ENCODE data around the gene PIGB.
"Not testable (repeated sequence)": the region's sequence is repeated elsewhere in the genome, so short reads cannot be mapped to it uniquely, and the experiment has no call there.

PIGB gene

GRCh38 chr15:55383687-55384086, 64.7 kb downstream of the PIGB start:
- no peak for DNase-seq

- no peak for DNase-seq
Measured at GRCh38 chr15:55387027-55387426, 68.0 kb downstream of the PIGB start.

- no peak for DNase-seq
Measured at GRCh38 chr15:55389264-55389607, 70.2 kb downstream of the PIGB start.

- DNase-seq, result peak; percentile 91 to 95
Measured at GRCh38 chr15:55394694-55395093, 75.7 kb downstream of the PIGB start.

GRCh38 chr15:55398243-55398642, 79.2 kb downstream of the PIGB start:
- DNase-seq, result no peak

- not testable (repeated sequence) for DNase-seq
Measured at GRCh38 chr15:55400050-55400449, 81.0 kb downstream of the PIGB start.

- DNase-seq, result no peak
Measured at GRCh38 chr15:55401786-55402246, 82.8 kb downstream of the PIGB start.

- DNase-seq, result no peak
Measured at GRCh38 chr15:55402707-55403106, 83.7 kb downstream of the PIGB start.

- peak; percentile 89 to 97 for DNase-seq
Measured at GRCh38 chr15:55403531-55403930, 84.5 kb downstream of the PIGB start.

All from AML-193 (cell line).